Activated CD4-positive, CD25-positive, alpha-beta regulatory T cell treated with anti-CD3 and anti-CD28 coated beads, Interleukin-2, amount 50 U/mL, for 24 hours (primary cell): ENCODE results near the gene ASCC1.
A peak's percentile ranks its signal among the peaks of the same experiment; 100 is the strongest.
"Not testable (repeated sequence)": the region's sequence is repeated elsewhere in the genome, so short reads cannot be mapped to it uniquely, and the experiment has no call there.

Experiments
- ATAC-seq, 2 donors: fragments of 150-1000 bp; cut with Tn5 transposase; one replicate each; pipeline ENCODE4 v1.10.0; 2021; ENCODE audit warnings: mild to moderate bottlenecking in 1 of 2, moderate library complexity in 1 of 2

Gene ASCC1

GRCh38 chr10:72215611-72216549, at the start of gene ASCC1, which contains the start of gene ANAPC16:
Gene ASCC1 (minus strand): TSS chr10:72216276. CDS start chr10:72213298, 2,978 bp downstream.
Gene ANAPC16 (plus strand): TSS chr10:72216012. CDS start chr10:72223915, 7,903 bp downstream.
- ATAC-seq: peak; percentile 83 to 88

- no peak for ATAC-seq
Measured at GRCh38 chr10:72265508-72265907, 49.4 kb upstream of the ASCC1 start.

GRCh38 chr10:72264536-72264935, 48.5 kb upstream of the ASCC1 start:
- ATAC-seq: no peak

GRCh38 chr10:72263613-72264241, 47.7 kb upstream of the ASCC1 start:
- no peak for ATAC-seq

- ATAC-seq: peak; percentile 70 to 71
Measured at GRCh38 chr10:72261784-72262404, 45.8 kb upstream of the ASCC1 start.

- ATAC-seq: peak; percentile 70 to 73
Measured at GRCh38 chr10:72260976-72261783, 45.1 kb upstream of the ASCC1 start.

- ATAC-seq: peak; percentile 60
Measured at GRCh38 chr10:72260239-72260975, 44.3 kb upstream of the ASCC1 start.

GRCh38 chr10:72259491-72260238, 43.6 kb upstream of the ASCC1 start:
- ATAC-seq: no peak

GRCh38 chr10:72258617-72259016, 42.5 kb upstream of the ASCC1 start:
- no peak for ATAC-seq

GRCh38 chr10:72257051-72257892, 41.2 kb upstream of the ASCC1 start:
- no peak for ATAC-seq

- ATAC-seq: no peak
Measured at GRCh38 chr10:72255977-72256729, 40.1 kb upstream of the ASCC1 start.

GRCh38 chr10:72254813-72255568, 38.9 kb upstream of the ASCC1 start:
- peak in 1 of 2 donors; percentile 55 for ATAC-seq

GRCh38 chr10:72253578-72253977, 37.5 kb upstream of the ASCC1 start:
- ATAC-seq: no peak

- ATAC-seq: no peak
Measured at GRCh38 chr10:72252972-72253371, 36.9 kb upstream of the ASCC1 start.

GRCh38 chr10:72251635-72252034, 35.6 kb upstream of the ASCC1 start:
- ATAC-seq: no peak

GRCh38 chr10:72250666-72251065, 34.6 kb upstream of the ASCC1 start:
- no peak for ATAC-seq

GRCh38 chr10:72249176-72249862, 33.2 kb upstream of the ASCC1 start:
- ATAC-seq: not testable (repeated sequence)
